Measurements from ENCODE around the gene INVS.

The INVS gene

GRCh38 chr9:100340224-100340623 lies 241.2 kb downstream of the INVS start:
- TF ChIP-seq GATA2 (IDR thresholded peaks at IDR 0.05; ENCODE audit: low read depth, low read length) (no peak), GATA3 (IDR thresholded peaks at IDR 0.05; ENCODE audit: low read depth, low read length) (no peak)

GRCh38 chr9:100341889-100342288 lies 242.8 kb downstream of the INVS start:
- TF ChIP-seq GATA2 (IDR thresholded peaks at IDR 0.05; ENCODE audit: low read depth, low read length) (no peak), GATA3 (IDR thresholded peaks at IDR 0.05; ENCODE audit: low read depth, low read length) (no peak)

GRCh38 chr9:100346836-100347235 lies 247.8 kb downstream of the INVS start:
- no peak for TF ChIP-seq GATA2 (IDR thresholded peaks at IDR 0.05; ENCODE audit: low read depth, low read length)
- TF ChIP-seq GATA3 (IDR thresholded peaks at IDR 0.05; ENCODE audit: low read depth, low read length), result no peak

GRCh38 chr9:100350188-100350587 lies 251.1 kb downstream of the INVS start:
- no peak for TF ChIP-seq GATA3 (IDR thresholded peaks at IDR 0.05; ENCODE audit: low read depth, low read length)
- no peak for TF ChIP-seq GATA2 (IDR thresholded peaks at IDR 0.05; ENCODE audit: low read depth, low read length)
